HL-60 (cell line): ENCODE data around the gene BDH1.

ENCODE experiments used
- CTCF ChIP-seq: IDR thresholded peaks from one replicate; pipeline ENCODE4 v1.5.1; 2011; ENCODE audit warnings: low read length, control low read depth, inconsistent platforms; ENCODE audit not compliant: insufficient read depth
- POLR2AphosphoS5 ChIP-seq: IDR thresholded peaks from 2 replicates; pipeline ENCODE4 v1.6.1; 2012; ENCODE audit warnings: low read depth
- REST ChIP-seq: IDR thresholded peaks from 2 replicates; pipeline ENCODE4 v1.6.1; 2012; ENCODE audit warnings: low read depth; ENCODE audit not compliant: insufficient replicate concordance

GRCh38 chr3:197504229-197504628 is 51.5 kb downstream of the BDH1 start:
- TF ChIP-seq REST (no peak), CTCF (no peak), POLR2AphosphoS5 (no peak)
